ENCODE results near the gene MYRIP.
"Not testable (repeated sequence)": the region's sequence is repeated elsewhere in the genome, so short reads cannot be mapped to it uniquely, and the experiment has no call there.

Gene MYRIP

GRCh38 chr3:39809181-39809994, at the start of gene MYRIP:
Gene MYRIP (plus strand): TSS chr3:39809609. CDS start chr3:39900817, 91,208 bp downstream.
- no peak for TF ChIP-seq CTCF (IDR thresholded peaks at IDR 0.05; ENCODE audit: low read depth, low read length, missing control alignments)
- DNase-seq (ENCODE audit: extremely low read depth, low read depth) = no peak
- 0 out of 2 replicates have a peak within 1 kb of the TSS, but pooled peaks have one; percentile 12 for H3K4me3 ChIP-seq (replicated peaks; ENCODE audit: low read depth, low read length)

- no peak for DNase-seq (ENCODE audit: extremely low read depth, low read depth)
- TF ChIP-seq CTCF (IDR thresholded peaks at IDR 0.05; ENCODE audit: low read depth, low read length, missing control alignments) = no peak
- no peak overlapping the region for H3K4me3 ChIP-seq (replicated peaks; ENCODE audit: low read depth, low read length)
Observed at GRCh38 chr3:39760325-39760724, 49.1 kb upstream of the MYRIP start.

GRCh38 chr3:39762537-39763070, 46.8 kb upstream of the MYRIP start:
- no peak for TF ChIP-seq CTCF (IDR thresholded peaks at IDR 0.05; ENCODE audit: low read depth, low read length, missing control alignments)
- no peak overlapping the region for H3K4me3 ChIP-seq (replicated peaks; ENCODE audit: low read depth, low read length)
- no peak for DNase-seq (ENCODE audit: extremely low read depth, low read depth)

- no peak for TF ChIP-seq CTCF (IDR thresholded peaks at IDR 0.05; ENCODE audit: low read depth, low read length, missing control alignments)
- H3K4me3 ChIP-seq (replicated peaks; ENCODE audit: low read depth, low read length) = no peak overlapping the region
- DNase-seq (ENCODE audit: extremely low read depth, low read depth) = no peak
Observed at GRCh38 chr3:39763390-39763789, 46.0 kb upstream of the MYRIP start.

- no peak for TF ChIP-seq CTCF (IDR thresholded peaks at IDR 0.05; ENCODE audit: low read depth, low read length, missing control alignments)
- no peak overlapping the region for H3K4me3 ChIP-seq (replicated peaks; ENCODE audit: low read depth, low read length)
- no peak for DNase-seq (ENCODE audit: extremely low read depth, low read depth)
Observed at GRCh38 chr3:39765575-39765974, 43.8 kb upstream of the MYRIP start.

- no peak for DNase-seq (ENCODE audit: extremely low read depth, low read depth)
- no peak for TF ChIP-seq CTCF (IDR thresholded peaks at IDR 0.05; ENCODE audit: low read depth, low read length, missing control alignments)
- no peak overlapping the region for H3K4me3 ChIP-seq (replicated peaks; ENCODE audit: low read depth, low read length)
Observed at GRCh38 chr3:39766433-39766832, 43.0 kb upstream of the MYRIP start.

GRCh38 chr3:39766909-39767308, 42.5 kb upstream of the MYRIP start:
- H3K4me3 ChIP-seq (replicated peaks; ENCODE audit: low read depth, low read length); DNase-seq (ENCODE audit: extremely low read depth, low read depth): not testable (repeated sequence)

GRCh38 chr3:39778168-39778567, 31.2 kb upstream of the MYRIP start:
- H3K4me3 ChIP-seq (replicated peaks; ENCODE audit: low read depth, low read length); DNase-seq (ENCODE audit: extremely low read depth, low read depth): not testable (repeated sequence)
